GOT3 (cell line): ENCODE results near the gene ADORA1.

Source experiments
- DNase-seq: peaks from one replicate; lab custom pipeline; 2025; ENCODE audit warnings: mixed read lengths; lab: John Stamatoyannopoulos, UW

ADORA1 gene

DNA sequence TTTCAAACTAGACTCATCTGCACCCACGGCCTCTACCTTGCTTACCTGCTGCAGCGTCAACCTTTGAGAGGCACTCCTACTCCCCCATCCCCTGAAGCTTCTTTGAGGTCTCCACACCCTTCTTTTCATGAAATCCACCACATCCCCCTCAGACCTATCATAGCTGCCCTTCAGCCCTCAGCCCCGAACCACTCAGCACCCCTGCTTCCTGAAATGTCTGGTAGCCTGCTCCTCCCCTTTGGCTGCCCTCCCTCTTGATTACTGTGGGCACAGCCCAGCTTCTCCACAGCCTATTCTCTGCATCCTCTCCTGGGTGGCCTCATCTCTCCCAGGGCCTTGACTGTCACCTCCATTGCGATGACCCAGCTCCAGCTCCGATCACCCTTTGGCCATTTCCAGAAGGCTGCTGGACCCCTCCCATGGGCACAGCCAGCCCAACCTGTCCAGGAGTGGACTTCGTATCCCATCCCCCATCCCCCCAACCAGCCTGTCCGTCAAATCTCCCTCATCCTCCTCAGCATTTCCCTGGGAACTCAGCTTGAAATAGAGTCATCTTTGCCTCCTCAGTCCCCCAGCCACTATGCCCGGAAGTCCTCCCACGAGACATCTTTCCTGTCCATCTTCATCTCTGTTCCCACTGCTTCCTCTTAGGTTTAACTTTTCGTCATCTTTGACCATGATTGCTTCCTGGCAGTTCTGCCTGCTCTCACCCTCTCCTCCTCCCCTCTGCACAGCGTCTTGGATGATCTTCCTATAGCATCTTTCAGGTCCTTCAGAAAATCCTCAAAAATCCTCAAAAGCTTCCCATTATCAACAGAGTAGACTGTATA is 6.1 kb upstream of the ADORA1 start:
- no peak for DNase-seq

DNA sequence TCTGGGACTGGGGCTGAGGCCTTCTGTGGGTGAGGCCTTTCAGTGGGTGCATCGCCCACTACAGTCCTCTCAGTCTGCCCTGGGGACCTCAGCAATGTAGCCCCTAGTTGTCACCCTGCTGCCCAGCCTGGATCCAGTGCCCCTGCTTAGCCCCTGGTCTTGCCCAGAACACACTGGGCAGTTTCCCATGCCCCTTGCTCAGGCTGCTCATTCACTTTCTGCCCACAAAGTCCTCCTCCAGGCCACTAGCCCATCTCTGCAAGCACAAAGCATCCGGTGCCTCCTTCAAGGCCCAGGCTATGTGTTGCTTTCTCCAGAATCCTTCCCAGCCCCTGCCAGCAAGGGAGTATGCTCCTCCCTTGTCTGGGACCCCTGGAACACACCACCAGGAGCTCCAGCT is 5.4 kb upstream of the ADORA1 start:
- DNase-seq, result no peak

DNA sequence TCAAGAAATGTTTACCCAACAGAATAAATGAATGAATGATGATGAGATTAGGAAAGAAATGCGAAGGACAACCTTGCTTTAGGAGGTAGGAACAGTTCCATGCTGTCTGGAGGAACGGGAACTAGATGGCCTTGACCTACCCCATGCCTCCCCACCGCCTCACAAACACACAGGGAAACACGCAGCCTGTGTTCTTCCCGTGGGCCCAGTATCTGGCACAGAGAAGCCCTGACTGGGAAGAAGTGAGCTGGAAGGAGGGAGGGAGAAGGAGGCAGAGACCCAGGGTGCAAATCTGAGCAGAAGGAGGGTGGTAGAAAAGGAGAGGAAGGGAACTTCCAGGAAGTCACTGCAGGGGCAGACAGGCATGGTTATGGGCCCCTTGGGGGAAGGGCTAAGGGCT is 3.5 kb upstream of the ADORA1 start:
- no peak for DNase-seq

DNA sequence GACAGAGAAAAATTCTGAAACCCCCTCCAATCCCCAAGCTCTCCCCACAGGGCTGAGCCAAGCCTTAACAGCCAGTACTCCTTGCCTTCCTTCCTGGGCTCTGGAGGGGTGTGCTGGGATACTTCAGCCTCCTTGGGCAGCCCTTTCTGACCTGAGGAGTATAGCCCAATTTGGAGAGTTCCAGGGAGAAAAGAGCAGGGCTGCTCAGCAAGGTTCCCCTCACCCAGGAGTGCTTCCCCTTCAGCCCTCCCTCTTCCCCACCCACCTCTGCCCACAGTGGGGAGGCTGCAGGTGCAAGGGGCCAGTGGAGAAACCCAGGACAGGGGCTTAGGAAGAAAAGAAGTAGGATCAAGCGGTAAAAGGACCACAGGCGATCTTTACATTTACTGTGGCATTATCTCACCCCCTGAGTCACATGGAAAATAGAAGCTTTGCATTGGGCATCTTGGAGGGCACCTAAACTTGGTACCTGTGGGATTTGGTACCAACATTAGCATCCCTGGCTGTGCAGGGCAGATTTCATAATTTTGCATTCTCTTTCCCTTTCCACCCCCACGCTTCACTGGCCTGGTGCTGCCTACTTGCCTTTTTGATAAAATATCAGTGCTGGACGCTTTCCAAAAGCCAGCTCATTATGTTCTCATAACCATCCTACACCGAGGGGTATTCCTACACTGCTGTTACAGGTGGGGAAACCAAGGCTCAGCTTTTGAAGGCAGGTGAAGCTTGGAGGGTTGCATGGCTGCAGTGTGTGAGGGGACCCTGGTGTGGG is 2.8 kb upstream of the ADORA1 start:
- no peak for DNase-seq

DNA sequence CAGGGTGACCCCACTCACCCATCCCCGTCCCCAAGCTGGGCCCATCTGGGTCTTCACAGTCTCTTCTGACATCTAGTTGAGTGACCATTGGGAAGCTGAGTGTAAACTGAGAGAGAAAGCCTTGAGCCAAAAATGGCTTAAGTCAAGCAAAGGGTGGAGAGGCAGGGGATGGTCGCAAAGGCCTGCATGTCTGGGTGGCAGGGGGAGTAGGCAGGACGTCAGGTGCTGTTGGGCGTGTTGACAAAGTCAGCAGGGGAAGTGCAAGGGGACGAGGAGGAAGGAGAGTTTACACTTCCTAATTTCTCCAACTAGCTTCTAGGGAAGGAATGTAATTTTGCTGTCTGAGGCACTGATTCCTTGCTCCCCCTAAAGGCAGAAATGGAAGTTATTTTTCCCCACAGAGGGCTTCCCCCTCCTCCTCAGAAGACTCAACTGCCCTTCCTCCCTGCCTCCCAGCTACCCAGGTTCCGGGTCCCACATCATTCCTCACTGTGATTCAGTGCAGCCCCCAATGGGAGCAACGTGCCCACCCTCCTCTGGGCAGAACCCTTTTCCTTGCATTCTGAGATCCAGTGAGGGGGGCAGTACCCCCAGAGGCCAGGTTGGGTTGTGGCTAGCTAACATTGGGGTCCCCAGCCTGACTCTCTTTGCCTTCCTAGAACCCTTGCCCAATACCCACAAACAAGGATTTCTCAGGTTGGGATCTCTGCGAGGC is 1.2 kb upstream of the ADORA1 start:
- no peak for DNase-seq

DNA sequence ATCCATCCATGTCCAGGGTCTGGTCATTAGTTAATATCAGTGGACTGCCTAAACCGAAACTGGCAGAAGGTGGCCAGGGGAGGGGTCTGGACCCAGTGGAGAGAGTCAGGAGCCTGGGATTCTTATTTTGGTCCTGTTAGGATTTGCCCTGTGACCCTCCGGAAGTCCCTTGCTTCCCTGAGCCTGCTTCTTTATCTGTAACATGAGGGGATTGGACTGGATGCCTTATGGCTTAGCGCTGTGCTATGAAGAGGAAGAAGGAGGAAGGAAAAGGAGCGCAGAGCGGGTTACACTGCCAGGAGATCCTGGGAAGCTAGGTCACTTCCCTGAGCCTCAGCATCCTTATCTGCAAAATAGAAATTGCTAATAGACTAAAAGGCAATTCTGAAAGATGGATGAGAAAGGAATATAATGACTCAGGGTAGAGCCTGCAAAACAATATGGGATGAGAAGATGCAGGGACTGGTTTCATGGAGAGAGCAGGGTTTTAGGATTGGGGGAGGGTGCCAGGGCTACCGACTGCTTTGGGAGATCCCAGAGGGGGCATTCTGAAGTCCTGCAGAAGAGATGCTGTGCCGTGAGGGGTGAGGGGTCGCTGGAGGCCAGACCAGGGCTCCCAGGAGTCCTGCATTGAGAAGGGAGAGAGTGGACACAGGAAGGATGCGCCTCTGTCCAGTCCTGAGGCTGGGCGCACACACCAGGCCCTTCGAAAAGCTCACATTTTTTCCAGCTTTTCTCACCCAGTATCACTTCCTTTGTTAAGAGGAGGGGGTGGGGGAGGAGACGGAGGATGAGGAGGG is 460 bp upstream of the ADORA1 start:
- DNase-seq, result no peak

DNA sequence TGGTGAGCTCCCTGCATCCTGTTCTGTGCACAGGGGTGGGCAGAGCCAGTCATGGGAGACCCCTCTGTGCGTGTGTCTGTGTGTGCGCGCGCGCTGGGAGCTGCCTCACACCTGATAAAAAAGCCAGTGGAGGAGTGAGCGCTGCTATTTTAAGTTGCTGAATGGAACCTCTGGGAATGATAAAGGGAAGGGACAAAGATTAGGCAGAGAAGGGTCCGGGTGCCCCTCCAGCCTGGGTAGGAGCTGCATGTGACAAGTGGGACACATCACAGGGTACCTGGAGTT is 847 bp downstream of the ADORA1 start:
- no peak for DNase-seq

DNA sequence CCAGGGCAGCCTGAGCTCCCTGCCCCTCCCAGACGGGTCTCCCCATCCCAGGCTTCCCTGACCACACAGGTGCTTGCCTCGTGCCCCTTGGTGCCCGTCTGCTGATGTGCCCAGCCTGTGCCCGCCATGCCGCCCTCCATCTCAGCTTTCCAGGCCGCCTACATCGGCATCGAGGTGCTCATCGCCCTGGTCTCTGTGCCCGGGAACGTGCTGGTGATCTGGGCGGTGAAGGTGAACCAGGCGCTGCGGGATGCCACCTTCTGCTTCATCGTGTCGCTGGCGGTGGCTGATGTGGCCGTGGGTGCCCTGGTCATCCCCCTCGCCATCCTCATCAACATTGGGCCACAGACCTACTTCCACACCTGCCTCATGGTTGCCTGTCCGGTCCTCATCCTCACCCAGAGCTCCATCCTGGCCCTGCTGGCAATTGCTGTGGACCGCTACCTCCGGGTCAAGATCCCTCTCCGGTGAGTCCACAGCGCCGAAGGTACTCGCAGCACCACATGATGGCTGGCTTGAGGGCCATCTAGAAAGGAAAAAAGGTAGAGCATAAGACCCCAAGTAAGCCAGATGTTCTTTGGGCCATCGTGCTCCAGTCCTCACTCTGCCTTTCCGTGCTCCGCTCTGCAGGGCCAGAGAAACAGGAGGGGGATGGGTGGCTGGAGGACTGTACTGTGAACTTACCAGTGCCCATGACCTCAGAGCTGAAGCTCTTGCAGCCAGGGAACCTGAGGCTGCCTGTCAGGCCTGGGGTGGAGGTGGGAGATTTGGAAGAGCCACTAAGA is 1.4 kb downstream of the ADORA1 start:
- DNase-seq, result no peak

DNA sequence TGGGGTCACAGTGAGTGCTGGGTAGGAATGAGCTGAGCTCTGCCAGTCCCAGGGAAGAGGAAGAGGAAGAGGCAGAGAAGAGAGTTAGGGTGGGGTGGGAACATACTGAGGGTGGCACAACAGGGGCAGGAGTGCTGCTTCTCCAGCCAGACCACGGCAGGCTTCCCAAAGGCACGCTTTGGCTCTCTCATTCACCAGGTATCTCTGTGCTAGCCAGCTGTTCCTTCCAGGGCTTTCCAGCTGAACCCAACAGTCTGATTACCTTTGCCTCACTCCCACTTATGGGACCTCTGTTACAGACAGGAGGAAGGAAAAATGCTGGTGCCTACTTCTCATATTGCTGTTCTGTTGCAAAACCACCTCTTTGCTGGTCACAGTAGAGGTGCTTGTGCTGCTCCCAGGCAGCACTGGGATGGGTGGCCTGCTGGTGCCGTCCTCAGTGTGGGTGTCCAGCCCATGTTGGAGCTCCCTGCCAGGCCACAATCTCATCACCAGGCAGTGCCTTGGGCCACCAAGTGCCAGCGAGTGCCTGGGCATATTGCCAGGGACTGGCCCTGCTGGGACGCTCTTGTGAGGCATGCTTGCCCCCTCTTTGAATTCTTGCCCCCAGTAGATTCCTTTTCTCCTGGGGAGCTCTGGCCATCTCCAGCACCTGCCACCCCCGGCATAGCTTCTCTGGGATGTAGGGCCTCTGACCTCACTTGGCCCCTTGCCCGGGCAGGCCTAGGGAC is 2.1 kb downstream of the ADORA1 start:
- no peak for DNase-seq

DNA sequence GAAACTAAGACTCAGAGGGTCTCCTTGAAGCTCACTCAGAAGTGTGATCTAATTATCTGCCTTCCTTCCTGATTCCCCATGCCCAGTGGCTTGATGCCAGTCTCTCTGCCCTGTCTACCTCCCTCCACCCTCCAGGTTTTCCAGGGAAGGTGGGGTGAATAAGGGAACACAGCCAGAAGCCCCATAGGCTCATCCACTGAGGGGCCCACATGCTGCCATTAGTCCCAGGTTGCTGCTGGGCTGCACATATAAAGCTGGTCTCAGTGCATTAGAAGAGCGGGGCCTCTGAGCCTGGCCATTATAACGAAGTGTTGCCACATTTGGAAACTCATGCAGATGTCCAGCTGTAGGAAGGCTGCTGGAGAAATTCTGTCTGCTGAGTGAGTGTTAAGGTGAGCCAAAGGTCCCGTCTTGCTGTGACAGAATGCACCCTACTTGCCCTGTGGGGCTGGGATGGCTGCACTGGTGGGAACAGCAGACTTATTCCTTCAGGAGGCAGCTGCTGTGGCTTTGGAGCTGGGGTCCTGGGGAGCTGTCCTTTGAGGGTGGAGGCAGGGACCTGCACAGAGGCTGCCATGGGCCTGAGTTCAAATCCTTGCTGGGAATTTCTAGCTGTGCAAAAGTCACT is 2.9 kb downstream of the ADORA1 start:
- no peak for DNase-seq

DNA sequence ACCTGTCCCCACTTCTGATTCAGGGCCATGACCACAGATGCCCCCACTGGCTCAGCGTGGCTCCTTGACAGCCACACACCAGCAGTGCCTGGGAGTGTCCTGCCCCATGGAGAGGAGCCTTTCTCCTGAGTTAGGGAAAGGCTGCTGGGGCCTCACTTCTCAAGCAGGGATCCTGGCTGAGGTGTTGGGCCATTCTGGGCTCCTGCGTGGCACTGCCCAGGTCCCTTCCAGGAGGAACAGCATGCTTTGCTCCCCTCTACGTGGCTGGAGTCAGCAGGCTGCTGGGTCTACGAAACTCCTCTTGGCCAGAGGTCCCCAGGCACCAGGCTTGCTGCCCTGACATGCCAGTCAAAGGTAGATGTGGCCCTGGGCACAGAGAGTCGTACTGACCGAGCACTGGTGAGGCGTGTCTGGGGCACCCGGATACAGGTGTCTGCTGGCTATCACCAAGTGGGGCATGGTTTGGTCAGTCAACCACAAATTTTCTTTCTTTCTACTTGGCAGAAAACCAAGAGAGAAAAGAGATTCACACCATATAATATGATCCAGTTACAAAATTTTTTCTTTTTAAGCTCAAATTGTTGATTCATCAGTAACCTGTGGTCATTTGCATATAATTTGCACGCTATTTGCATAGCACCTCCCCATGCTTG is 4.1 kb downstream of the ADORA1 start:
- no peak for DNase-seq

DNA sequence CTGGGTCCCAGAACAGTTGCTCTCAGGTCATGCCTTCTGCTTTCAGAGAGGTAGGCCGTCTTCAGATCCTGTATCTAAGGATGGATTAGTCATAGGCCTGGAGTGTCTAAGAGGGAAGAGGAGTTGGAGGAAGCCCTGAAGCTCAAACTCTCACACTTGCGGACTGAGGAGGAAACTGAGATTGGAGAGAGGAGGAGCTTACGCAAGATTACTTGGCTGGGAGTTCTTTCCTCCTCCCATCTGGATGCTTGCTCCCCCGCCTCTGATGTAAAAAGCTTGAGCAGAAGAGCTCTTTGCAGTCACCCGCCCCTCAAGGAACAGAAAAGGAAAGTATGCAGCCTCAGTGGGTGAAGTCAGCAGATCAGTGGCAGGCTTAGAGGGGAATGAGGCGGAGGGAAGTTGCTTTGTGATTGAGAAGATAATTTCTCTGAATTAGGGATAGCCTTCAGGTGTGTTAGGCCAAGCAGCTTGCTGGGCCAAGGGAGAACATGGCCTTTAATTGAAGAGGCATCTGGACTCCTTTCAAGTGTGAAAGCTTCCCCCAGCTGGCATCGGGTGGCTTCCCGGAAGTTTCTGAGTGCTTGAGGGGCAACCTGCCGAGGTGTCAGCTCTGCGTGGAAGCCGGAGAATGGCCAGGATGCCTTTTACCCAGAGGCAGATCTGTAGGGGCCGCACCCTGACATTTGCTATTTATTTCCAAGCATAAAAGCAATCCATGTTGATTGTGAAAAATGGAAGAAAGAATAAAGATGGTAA is 6.6 kb downstream of the ADORA1 start:
- DNase-seq, result no peak

DNA sequence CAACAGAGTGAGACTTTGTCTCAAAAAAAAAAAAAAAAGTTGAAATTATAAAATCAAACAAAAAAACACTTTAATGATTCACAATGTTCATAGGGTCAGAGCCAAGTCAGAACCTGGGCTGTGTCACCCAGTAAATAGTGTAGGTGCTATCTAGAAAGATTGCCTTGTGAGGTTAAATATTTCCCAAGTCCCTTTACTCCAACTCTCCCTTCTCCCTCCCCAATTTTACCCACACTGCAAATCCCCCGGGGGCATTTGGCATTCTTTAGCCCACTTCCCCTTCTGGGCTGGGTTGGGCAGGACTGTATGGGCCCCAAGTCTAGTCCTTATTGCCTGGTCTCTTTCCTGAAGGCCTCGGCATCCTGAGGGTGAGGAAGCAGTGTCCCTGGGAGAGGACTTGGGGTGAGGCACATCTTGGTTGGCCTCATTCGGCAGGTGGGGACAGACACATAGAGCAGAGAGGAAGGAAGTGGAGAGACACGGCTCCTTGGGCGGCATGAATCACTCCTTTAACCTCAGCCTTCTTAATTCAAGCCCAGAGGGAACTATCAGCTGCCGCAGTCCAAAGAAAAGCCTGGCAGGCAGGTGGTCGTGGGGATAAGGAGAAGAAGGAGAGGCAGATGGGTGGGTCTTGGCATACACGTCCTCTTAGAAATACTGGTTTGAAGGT is 8.2 kb downstream of the ADORA1 start:
- no peak for DNase-seq

DNA sequence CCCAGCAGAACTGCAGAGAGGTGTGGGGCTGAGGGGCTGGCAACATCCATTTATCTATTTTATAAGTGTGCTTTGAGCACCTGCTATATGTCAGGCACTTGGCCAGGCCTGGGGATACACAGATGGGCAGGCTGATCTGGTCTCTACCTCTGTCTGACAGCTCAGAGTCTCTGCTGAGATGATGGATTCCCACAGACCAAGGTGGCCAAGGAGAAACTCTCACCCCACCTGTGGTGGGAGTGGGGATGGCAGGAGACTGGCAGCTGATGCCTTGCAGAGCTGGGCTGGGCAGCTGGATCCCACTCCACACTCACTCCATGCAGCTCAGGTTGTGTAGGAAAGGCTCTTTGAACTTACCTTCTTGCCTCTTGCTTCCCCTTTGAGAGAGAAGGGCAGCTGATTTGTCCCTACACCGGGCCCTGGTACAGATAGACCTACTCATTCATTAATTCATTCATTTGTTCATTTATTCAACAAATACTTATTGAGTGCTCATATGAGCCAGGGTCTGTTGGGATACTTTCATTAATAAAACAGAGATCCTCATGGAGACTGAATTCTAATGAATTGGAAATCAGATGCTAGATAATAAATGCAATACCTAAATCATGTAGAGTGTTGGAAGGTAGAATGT is 9.0 kb downstream of the ADORA1 start:
- DNase-seq, result no peak

DNA sequence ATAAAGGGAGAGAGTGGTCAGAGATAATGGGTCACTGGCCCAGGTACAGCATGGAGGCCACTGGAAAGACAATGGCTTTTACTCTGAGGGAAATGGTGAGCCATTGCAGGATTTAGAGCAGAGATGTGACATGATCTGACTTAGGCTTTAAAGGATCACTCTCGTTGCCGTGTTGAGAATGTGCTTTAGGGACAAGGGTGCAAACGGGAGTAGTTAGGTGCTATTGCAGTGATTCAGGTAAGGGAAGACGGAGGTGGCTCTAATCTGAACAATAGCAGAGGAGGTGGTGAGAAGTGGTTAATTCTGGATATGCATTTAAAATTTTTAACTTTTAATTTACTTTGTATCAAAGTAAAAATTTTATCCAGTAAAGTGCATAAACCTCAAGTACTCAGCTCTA is 9.8 kb downstream of the ADORA1 start:
- DNase-seq, result no peak

DNA sequence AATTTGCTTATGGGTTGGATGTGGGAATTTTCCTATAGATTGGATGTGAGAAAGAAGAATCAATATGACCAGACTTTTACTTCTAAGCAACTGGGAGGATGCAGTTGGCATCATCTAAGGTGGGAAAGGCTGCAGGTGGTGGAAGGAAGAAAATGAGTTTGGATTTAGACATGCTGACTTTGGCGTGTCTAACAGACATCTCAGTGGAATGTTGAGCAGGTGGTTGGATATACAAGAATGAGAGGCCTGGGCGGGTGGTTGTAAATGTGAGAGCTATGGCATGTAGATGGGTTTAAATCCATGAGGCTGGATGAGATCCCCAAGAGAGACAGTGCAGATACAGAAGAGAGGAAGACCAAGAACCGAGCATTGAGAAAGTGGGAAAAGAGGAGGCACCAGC is 10.5 kb downstream of the ADORA1 start:
- no peak for DNase-seq

DNA sequence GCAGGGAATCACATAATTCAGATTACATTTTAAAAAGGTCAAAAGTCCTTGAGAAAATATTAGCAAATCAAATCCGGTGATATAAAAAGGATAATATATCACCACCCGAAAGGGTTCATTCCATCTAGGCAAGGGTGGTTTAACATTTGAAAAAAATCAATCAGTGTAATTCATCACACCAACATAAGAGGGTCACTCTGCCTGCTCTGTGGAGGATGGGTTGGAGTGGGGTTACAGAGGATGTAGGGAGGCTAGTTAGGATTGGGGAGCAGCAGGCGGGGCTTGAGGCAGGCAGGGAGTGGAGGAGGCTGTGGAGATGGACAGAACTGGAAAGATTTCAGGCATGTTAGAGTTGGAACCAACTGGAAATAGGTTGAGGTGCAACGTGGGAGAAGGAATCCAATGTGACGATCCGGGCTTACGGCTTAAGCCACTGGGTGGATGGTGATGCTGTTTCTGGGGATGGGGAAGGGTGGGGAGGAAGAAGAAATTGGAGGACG is 12.5 kb downstream of the ADORA1 start:
- no peak for DNase-seq
